OCI-LY3 (cell line): Measurements from ENCODE around the gene ANKS4B.
A peak's percentile ranks its signal among the peaks of the same experiment; 100 is the strongest.

Source experiments
- H2AFZ ChIP-seq: fragments of 200-600, 300-600 bp; shearing (Covaris generic); 2 replicates; pipeline ENCODE4 v1.6.0; 2014; ENCODE audit warnings: antibody characterized with exemption, low read depth, low read length
- H3K27ac ChIP-seq: fragments of 200-600, 300-600 bp; sonication (generic); 2 replicates; pipeline ENCODE4 v1.5.1; 2014; ENCODE audit warnings: mild to moderate bottlenecking, low read length, moderate library complexity, mixed read lengths
- H3K27me3 ChIP-seq: fragments of 200-600, 300-600 bp; sonication (generic); 2 replicates; pipeline ENCODE4 v1.6.1; 2014; ENCODE audit warnings: low read depth, low read length, mixed read lengths
- H3K36me3 ChIP-seq: fragments of 200-600, 300-600 bp; sonication (generic); replicated peaks from 2 replicates; pipeline ENCODE3; 2014; ENCODE audit warnings: low read depth, low read length, mixed read lengths
- H3K4me1 ChIP-seq: fragments of 300-600, 200-600 bp; sonication (generic); 2 replicates; pipeline ENCODE4 v1.6.1; 2014; ENCODE audit warnings: low read length, mixed read lengths
- H3K4me2 ChIP-seq: fragments of 200-600, 300-600 bp; sonication (generic); 2 replicates; pipeline ENCODE4 v1.6.1; 2014; ENCODE audit warnings: low read length, mixed read lengths
- H3K4me3 ChIP-seq: fragments of 300-600, 200-600 bp; sonication (generic); 2 replicates; pipeline ENCODE4 v1.5.1; 2014; ENCODE audit warnings: antibody characterized with exemption, mild to moderate bottlenecking, low read length, moderate library complexity
- H3K79me2 ChIP-seq: fragments of 300-600, 200-600 bp; shearing (Covaris generic); 2 replicates; pipeline ENCODE4 v1.6.1; 2014; ENCODE audit warnings: mild to moderate bottlenecking, low read length, mixed read lengths
- H3K9ac ChIP-seq: fragments of 300-600, 200-600 bp; shearing (Covaris generic); 2 replicates; pipeline ENCODE4 v1.6.0; 2014; ENCODE audit warnings: mild to moderate bottlenecking, low read length, moderate library complexity
- H3K9me3 ChIP-seq: fragments of 200-600, 300-600 bp; shearing (Covaris generic); 2 replicates; pipeline ENCODE4 v1.6.1; 2014; ENCODE audit warnings: low read length, mixed read lengths; ENCODE audit not compliant: insufficient read depth
- H4K20me1 ChIP-seq: fragments of 200-600, 300-600 bp; sonication (generic); 2 replicates; pipeline ENCODE4 v1.6.1; 2016; ENCODE audit warnings: low read length, mixed read lengths; ENCODE audit not compliant: insufficient read depth
- CTCF ChIP-seq: fragments of 200-600, 300-600 bp; sonication (generic); IDR thresholded peaks from 2 replicates; pipeline ENCODE4 v1.5.1; 2014; ENCODE audit warnings: antibody characterized with exemption, low read length, low read depth
- EZH2phosphoT487 ChIP-seq: fragments of 200-600 bp; shearing (Covaris generic); IDR thresholded peaks from 2 replicates; pipeline ENCODE4 v1.6.1; 2018; ENCODE audit warnings: antibody characterized with exemption, mixed run types, low read depth

ANKS4B gene

GRCh38 chr16:21277927-21278706 is 44.6 kb downstream of the ANKS4B start, which contains the start of gene CRYM:
Gene CRYM (minus strand): TSS chr16:21278290. CDS start chr16:21278251, 39 bp downstream.
- Histone ChIP-seq H3K27me3 (peaks cover 59% of the 10 kb centered on the region), H3K4me1 (peaks cover 45% of the 10 kb centered on the region), H3K9me3 (no peaks in the 10 kb centered on the region), H3K27ac (no peak within 1 kb of the TSS), H3K4me2 (peak within 1 kb of the TSS; percentile 91), H3K9ac (peak within 1 kb of the TSS; percentile 46), H3K79me2 (no peaks in the 10 kb centered on the region), H3K36me3 (no peaks in the 10 kb centered on the region), H3K4me3 (peak within 1 kb of the TSS; percentile 80), H2AFZ (peak within 1 kb of the TSS; percentile 71; the same call in 1 of the 2 replicates), H4K20me1 (no peaks in the 10 kb centered on the region)
- TF ChIP-seq CTCF (peak; percentile 73), EZH2phosphoT487 (no peak)

- Histone ChIP-seq H3K27ac (no peak overlapping the region), H3K4me1 (peaks cover 32% of the 10 kb centered on the region), H3K36me3 (no peaks in the 10 kb centered on the region), H2AFZ (no peak overlapping the region), H3K9me3 (no peaks in the 10 kb centered on the region), H3K4me2 (no peak overlapping the region), H3K79me2 (no peaks in the 10 kb centered on the region), H3K4me3 (no peak overlapping the region), H3K27me3 (peaks cover 49% of the 10 kb centered on the region), H4K20me1 (no peaks in the 10 kb centered on the region), H3K9ac (no peak overlapping the region)
- TF ChIP-seq EZH2phosphoT487, result no peak
- TF ChIP-seq CTCF, result no peak
Observed at GRCh38 chr16:21279501-21279900, 46.0 kb downstream of the ANKS4B start.

- H3K4me1 ChIP-seq, result peaks cover 9% of the 10 kb centered on the region
- no peak overlapping the region for H3K4me2 ChIP-seq
- no peak overlapping the region for H3K27ac ChIP-seq
- H3K9ac ChIP-seq, result no peak overlapping the region
- H3K36me3 ChIP-seq, result no peaks in the 10 kb centered on the region
- H3K79me2 ChIP-seq, result no peaks in the 10 kb centered on the region
- no peak overlapping the region for H3K4me3 ChIP-seq
- no peak overlapping the region for H2AFZ ChIP-seq
- H4K20me1 ChIP-seq, result no peaks in the 10 kb centered on the region
- no peak for TF ChIP-seq EZH2phosphoT487
- TF ChIP-seq CTCF, result no peak
- H3K9me3 ChIP-seq, result no peaks in the 10 kb centered on the region
- peaks cover 43% of the 10 kb centered on the region for H3K27me3 ChIP-seq
Observed at GRCh38 chr16:21281698-21282389, 48.3 kb downstream of the ANKS4B start.
